Transverse colon (tissue), 4 donors: ENCODE results near the gene TPPP. TPM values are rescaled to one million over a fixed set of nuclear protein-coding genes. Genes with fewer than 3 reads are reported as not detected.

Source experiments
- DNase-seq: peaks from one replicate; pipeline ENCODE4 v3.0.0-alpha.2; 2019
- H3K27ac ChIP-seq, 4 donors: fragments of 200-600 bp; sonication (generic); 2 replicates each; pipeline ENCODE4 v1.5.1; 2016 to 2018; ENCODE audit warnings: inconsistent platforms in 4 of 4
- H3K27me3 ChIP-seq: fragments of 200-600 bp; sonication (generic); 2 replicates; pipeline ENCODE4 v1.5.1; 2017; ENCODE audit warnings: inconsistent platforms
- H3K36me3 ChIP-seq, 4 donors: fragments of 200-600 bp; sonication (generic); 2 replicates each; pipeline ENCODE4 v1.5.1; 2017 to 2019; ENCODE audit warnings: inconsistent platforms in 4 of 4
- H3K4me1 ChIP-seq, 4 donors: fragments of 200-600 bp; sonication (generic); 2 replicates each; pipeline ENCODE4 v1.5.1; 2017 to 2020; ENCODE audit warnings: inconsistent platforms in 4 of 4
- H3K4me3 ChIP-seq, 4 donors: fragments of 200-600 bp; sonication (generic); 1 replicate in 1 of 4; 2 replicates in 3 of 4; pipeline versions ENCODE4 v1.5.1 to v1.6.1; 2017 to 2019; ENCODE audit warnings: inconsistent platforms in 4 of 4
- H3K9me3 ChIP-seq, 2 donors: fragments of 200-600 bp; sonication (generic); 2 replicates each; pipeline ENCODE4 v1.5.1; 2017 to 2019; ENCODE audit warnings: inconsistent platforms in 2 of 2
- CTCF ChIP-seq, 5 experiments: fragments of 200-600 bp in 3 of 5; fragments of 450-650 bp in 2 of 5; sonication (generic) in 3 of 5; IDR thresholded peaks; 1 replicate in 2 of 5; 2 replicates in 3 of 5; pipeline ENCODE4 v1.5.1; 2016 to 2017; ENCODE audit warnings: antibody characterized with exemption in 5 of 5, inconsistent platforms in 3 of 5, mild to moderate bottlenecking in 2 of 5, moderate library complexity in 1 of 5
- EP300 ChIP-seq: sonication (generic); formaldehyde crosslinking; IDR thresholded peaks from one replicate; pipeline ENCODE4 v1.6.1; 2017; ENCODE audit warnings: antibody characterized with exemption, low read depth
- POLR2A ChIP-seq: fragments of 450-650 bp; IDR thresholded peaks from one replicate; pipeline ENCODE4 v1.6.1; 2016; ENCODE audit warnings: antibody characterized with exemption, mild to moderate bottlenecking, moderate library complexity
- POLR2AphosphoS5 ChIP-seq, 3 donors: sonication (generic); formaldehyde crosslinking; IDR thresholded peaks; one replicate each; pipeline ENCODE4 v1.6.1; 2016; ENCODE audit warnings: antibody characterized with exemption in 3 of 3
- WGBS, 2 donors: methylation state at CpG; one replicate each; pipeline ENCODE4 v1.1.5; 2018; ENCODE audit warnings: low coverage in 1 of 2; 5-methylcytosine and 5-hydroxymethylcytosine counted together
- in situ Hi-C, 4 donors: fragments of 200-750 bp; cut with MboI; loops; one replicate each; pipeline versions ENCODE4 v1.15.0 to v1.15.1; 2017; ENCODE audit warnings: low sequenced_read_pairs in 3 of 4, low pct_ligation_motif_present in 1 of 4, low pct_unique_long_range_greater_than_20kb in 1 of 4
- intact Hi-C: fragments of 100-400 bp; cut with DNase I; formaldehyde crosslinking; loops from one replicate; pipeline ENCODE4 v1.15.1; 2023; ENCODE audit warnings: low total_unique reads
- total RNA-seq, 4 donors: library from RNA; depleted of rRNA; stranded (reverse); fragments of >200 nt; gene quantifications; one replicate each; pipeline ENCODE4 v1.1.0, GENCODE V29; 2016

TPPP gene
- total RNA-seq, 4 donors from 2014 or later: 2.2 to 40.6 (median 4.1) TPM

DNA sequence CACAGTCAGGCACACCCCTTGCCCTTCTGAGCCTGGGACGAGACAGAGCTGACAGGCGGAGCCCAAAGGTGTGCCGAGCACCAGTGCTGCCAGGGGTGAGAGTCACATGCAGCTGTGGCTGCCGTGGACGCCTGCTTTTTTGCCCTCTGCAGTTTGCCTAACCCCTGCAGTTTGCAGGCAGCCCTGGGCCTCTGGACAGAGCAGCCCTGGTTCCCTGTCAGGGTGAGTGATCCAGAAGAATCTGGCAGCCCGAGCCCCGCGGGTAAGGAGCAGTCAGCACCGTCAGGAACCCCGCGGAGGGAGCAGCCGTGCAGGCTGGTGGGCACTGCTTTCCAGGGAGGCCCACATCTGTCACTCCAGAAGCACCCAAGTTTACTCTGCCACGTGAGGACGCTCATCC is 50.7 kb downstream of the TPPP start:
- Histone ChIP-seq H3K27ac (no peak overlapping the region), H3K27me3 (no peaks in the 10 kb centered on the region), H3K36me3 (no peaks in the 10 kb centered on the region), H3K9me3 (no peaks in the 10 kb centered on the region), H3K4me3 (no peak overlapping the region), H3K4me1 (no peaks in the 10 kb centered on the region)
- DNase-seq: no peak
- 97% methylated on average over 14 of the region's 14 CpGs; no CpG with 5 or more reads in 1 of the 2 donors for whole genome bisulfite sequencing, 2 donors
- TF ChIP-seq POLR2AphosphoS5 (IDR thresholded peaks at IDR 0.05) (no peak), CTCF (IDR thresholded peaks at IDR 0.05) (no peak), POLR2A (no peak), EP300 (no peak)
- intact Hi-C loops: no loop called here
- in situ Hi-C loops: no loop called here

GRCh38 chr5:641331-641765 is 51.8 kb downstream of the TPPP start:
- intact Hi-C loops: no loop called here
- Histone ChIP-seq H3K9me3 (no peaks in the 10 kb centered on the region), H3K27ac (no peak overlapping the region), H3K27me3 (no peaks in the 10 kb centered on the region), H3K36me3 (no peaks in the 10 kb centered on the region), H3K4me1 (no peaks in the 10 kb centered on the region), H3K4me3 (no peak overlapping the region)
- TF ChIP-seq POLR2AphosphoS5 (IDR thresholded peaks at IDR 0.05): no peak
- TF ChIP-seq POLR2A: no peak
- TF ChIP-seq EP300: no peak
- WGBS, 2 donors: 80 to 83% methylated on average over 4 to 14 of the region's 14 CpGs
- in situ Hi-C loops: no loop called here
- no peak for DNase-seq

DNA sequence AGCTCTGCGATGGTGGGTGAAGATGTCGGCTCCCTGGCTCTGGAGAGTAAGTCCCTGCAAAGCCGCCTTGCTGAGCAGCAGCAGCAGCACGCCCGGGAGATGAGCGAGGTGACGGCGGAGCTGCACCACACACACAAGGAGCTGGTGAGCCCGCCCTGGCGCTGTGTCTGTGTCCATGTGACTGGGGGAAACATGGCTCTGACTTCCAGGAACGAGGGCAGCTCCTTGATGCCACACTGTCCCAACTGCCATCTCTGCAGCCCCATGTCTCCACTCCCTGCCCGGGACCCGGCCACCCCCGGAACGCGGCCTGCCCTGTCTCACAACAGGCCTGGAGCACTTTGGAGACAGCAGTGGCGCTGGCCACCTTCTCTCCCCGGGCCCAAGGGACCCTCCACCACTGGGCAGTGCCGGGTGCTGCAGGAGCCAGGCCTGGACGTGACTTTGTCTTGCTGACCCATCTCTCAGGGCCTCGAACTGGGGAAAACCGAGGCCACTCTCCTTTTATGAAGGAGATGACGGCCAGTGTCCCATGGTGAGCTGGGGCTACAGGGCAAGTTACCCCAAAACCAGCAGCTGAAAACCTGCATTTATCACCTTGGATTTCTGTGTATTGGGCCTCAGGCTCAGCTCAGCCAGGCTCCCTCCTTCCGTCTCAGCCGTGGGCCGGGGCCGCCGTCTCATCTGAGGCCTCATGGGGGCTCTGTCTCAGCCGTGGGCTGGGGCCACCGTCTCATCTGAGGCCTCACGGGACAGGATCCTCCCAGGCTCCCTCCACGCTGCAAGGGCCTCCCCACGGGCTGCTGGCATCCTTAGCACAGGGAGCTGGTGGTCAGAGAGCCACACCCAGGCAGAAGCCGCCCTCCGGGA is 52.5 kb downstream of the TPPP start:
- Histone ChIP-seq H3K9me3 (no peaks in the 10 kb centered on the region), H3K4me1 (no peaks in the 10 kb centered on the region), H3K4me3 (no peak overlapping the region), H3K36me3 (peaks cover 0 to 3% (median 0%) of the 10 kb centered on the region in 4 donors), H3K27me3 (no peaks in the 10 kb centered on the region), H3K27ac (no peak overlapping the region)
- in situ Hi-C loops (no loop called here), intact Hi-C loops (no loop called here)
- TF ChIP-seq EP300: no peak
- TF ChIP-seq CTCF (IDR thresholded peaks at IDR 0.05): no peak
- TF ChIP-seq POLR2A: no peak
- TF ChIP-seq POLR2AphosphoS5 (IDR thresholded peaks at IDR 0.05): no peak
- DNase-seq: no peak
- 93% methylated on average over 35 of the region's 35 CpGs; no CpG with 5 or more reads in 1 of the 2 donors for WGBS, 2 donors

DNA sequence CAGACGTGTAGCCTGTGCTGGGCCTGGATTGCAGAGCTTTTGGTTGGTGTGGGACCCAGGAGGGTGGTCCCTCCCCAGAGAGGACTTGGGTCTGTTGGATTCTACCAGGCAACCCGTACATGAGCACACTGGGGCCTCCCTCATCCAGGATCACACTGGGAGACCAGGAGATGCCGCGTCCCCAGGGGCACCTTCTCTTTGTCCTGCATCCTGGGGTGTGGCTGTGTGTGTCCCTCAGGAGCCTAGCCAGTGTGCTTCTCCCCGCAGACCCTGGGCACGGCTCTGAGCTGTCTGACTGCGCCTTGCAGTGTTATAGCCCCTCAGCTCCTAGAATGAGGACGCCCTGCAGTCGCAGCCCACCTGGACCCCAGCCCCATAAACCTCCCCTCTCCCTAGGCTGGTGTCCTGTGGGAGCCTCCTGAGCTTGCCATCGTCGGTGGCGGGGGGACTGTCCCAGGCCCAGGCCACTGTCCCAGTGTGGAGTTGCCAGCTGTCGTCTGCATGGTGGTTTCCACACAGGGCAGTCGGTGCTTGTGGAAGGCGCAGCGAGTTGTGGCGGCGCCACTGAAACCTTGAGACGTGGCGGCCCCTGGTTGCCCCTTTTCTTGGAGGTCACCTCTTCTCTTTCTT is 53.5 kb downstream of the TPPP start:
- Histone ChIP-seq H3K4me3 (no peak overlapping the region), H3K4me1 (no peaks in the 10 kb centered on the region), H3K36me3 (peaks cover 0 to 10% (median 2%) of the 10 kb centered on the region in 4 donors), H3K27me3 (no peaks in the 10 kb centered on the region), H3K27ac (no peak overlapping the region), H3K9me3 (no peaks in the 10 kb centered on the region)
- TF ChIP-seq CTCF (IDR thresholded peaks at IDR 0.05): no peak
- TF ChIP-seq POLR2A: no peak
- TF ChIP-seq EP300: no peak
- no peak for TF ChIP-seq POLR2AphosphoS5 (IDR thresholded peaks at IDR 0.05)
- in situ Hi-C loops: no loop called here
- WGBS, 2 donors: 95% methylated on average over 20 of the region's 20 CpGs; no CpG with 5 or more reads in 1 of the 2 donors
- no peak for DNase-seq
- intact Hi-C loops: no loop called here
